Right atrium auricular region (tissue), 2 donors: ENCODE measurements around the gene PEPD. TPM values are rescaled to one million over a fixed set of nuclear protein-coding genes. Genes with fewer than 3 reads are reported as not detected.

Source experiments
- DNase-seq: peaks from one replicate; pipeline ENCODE4 v3.0.0-alpha.2; 2019; ENCODE audit warnings: low spot score
- H3K27ac ChIP-seq, 2 donors: fragments of 200-600 bp; sonication (generic); 1 replicate in 1 of 2; 2 replicates in 1 of 2; pipeline ENCODE4 v1.5.1; 2016 to 2019
- H3K27me3 ChIP-seq, 2 donors: fragments of 200-600 bp; sonication (generic); one replicate each; pipeline versions ENCODE4 v1.5.1 to v1.6.0; 2017 to 2019
- H3K36me3 ChIP-seq: fragments of 200-600 bp; sonication (generic); one replicate; pipeline ENCODE4 v1.5.1; 2016
- H3K4me1 ChIP-seq, 2 donors: fragments of 200-600 bp; sonication (generic); one replicate each; pipeline versions ENCODE4 v1.5.1 to v1.6.0; 2017 to 2019
- H3K4me3 ChIP-seq, 2 donors: fragments of 200-600 bp; sonication (generic); 1 replicate in 1 of 2; 2 replicates in 1 of 2; pipeline ENCODE4 v1.5.1; 2017 to 2019; ENCODE audit warnings: mild to moderate bottlenecking in 1 of 2, moderate library complexity in 1 of 2
- H3K9me3 ChIP-seq, 2 donors: fragments of 200-600 bp; sonication (generic); one replicate each; pipeline ENCODE4 v1.5.1; 2019
- CTCF ChIP-seq, 2 donors: fragments of 200-600 bp; sonication (generic); IDR thresholded peaks; one replicate each; pipeline ENCODE4 v1.5.1; 2019; ENCODE audit warnings: antibody characterized with exemption in 2 of 2
- total RNA-seq, 2 donors: library from RNA; depleted of rRNA; stranded (reverse); fragments of >200 nt; gene quantifications; one replicate each; pipeline ENCODE4 v1.1.0, GENCODE V29; 2016

PEPD gene
- total RNA-seq, 2 donors from 2014 or later: 27.1 to 38.9 TPM

GRCh38 chr19:33345163-33345562 lies 176.4 kb downstream of the PEPD start:
- Histone ChIP-seq H3K36me3 (no peaks in the 10 kb centered on the region), H3K27me3 (no peaks in the 10 kb centered on the region), H3K9me3 (no peaks in the 10 kb centered on the region), H3K4me1 (no peaks in the 10 kb centered on the region), H3K27ac (no peak overlapping the region), H3K4me3 (no peak overlapping the region)
- DNase-seq: no peak
- no peak for TF ChIP-seq CTCF (IDR thresholded peaks at IDR 0.05)

- no peak for TF ChIP-seq CTCF (IDR thresholded peaks at IDR 0.05)
- Histone ChIP-seq H3K27me3 (no peaks in the 10 kb centered on the region), H3K4me3 (no peak overlapping the region), H3K27ac (no peak overlapping the region), H3K4me1 (no peaks in the 10 kb centered on the region), H3K36me3 (no peaks in the 10 kb centered on the region), H3K9me3 (no peaks in the 10 kb centered on the region)
- no peak for DNase-seq
These were observed 177.0 kb downstream of the PEPD start for GRCh38 chr19:33344573-33344925.

GRCh38 chr19:33343859-33344572 lies 177.6 kb downstream of the PEPD start:
- no peak for DNase-seq

GRCh38 chr19:33343301-33343700 lies 178.3 kb downstream of the PEPD start:
- no peaks in the 10 kb centered on the region for H3K36me3 ChIP-seq
- H3K27ac ChIP-seq: no peak overlapping the region
- no peak for DNase-seq
- no peaks in the 10 kb centered on the region for H3K9me3 ChIP-seq
- no peak for TF ChIP-seq CTCF (IDR thresholded peaks at IDR 0.05)
- no peaks in the 10 kb centered on the region for H3K27me3 ChIP-seq
- H3K4me3 ChIP-seq: no peak overlapping the region
- no peaks in the 10 kb centered on the region for H3K4me1 ChIP-seq

More at GRCh38 chr19:33343859-33344572, 177.6 kb downstream of the PEPD start:
- TF ChIP-seq CTCF (IDR thresholded peaks at IDR 0.05): no peak
- H3K4me3 ChIP-seq: no peak overlapping the region
- H3K9me3 ChIP-seq: no peaks in the 10 kb centered on the region
- H3K27ac ChIP-seq: no peak overlapping the region
- no peaks in the 10 kb centered on the region for H3K36me3 ChIP-seq
- H3K27me3 ChIP-seq: no peaks in the 10 kb centered on the region
- no peaks in the 10 kb centered on the region for H3K4me1 ChIP-seq

- TF ChIP-seq CTCF (IDR thresholded peaks at IDR 0.05): no peak
- DNase-seq: no peak
- Histone ChIP-seq H3K4me3 (no peak overlapping the region), H3K27me3 (no peaks in the 10 kb centered on the region), H3K36me3 (no peaks in the 10 kb centered on the region), H3K9me3 (no peaks in the 10 kb centered on the region), H3K4me1 (no peaks in the 10 kb centered on the region), H3K27ac (no peak overlapping the region)
These were observed 180.6 kb downstream of the PEPD start for GRCh38 chr19:33340991-33341390.
